Epithelial cell of proximal tubule (primary cell): Measurements from ENCODE around the gene PTCD2. TPM values are rescaled to one million over a fixed set of nuclear protein-coding genes. Genes with fewer than 3 reads are reported as not detected.

Experiments
- DNase-seq: peaks from one replicate; pipeline ENCODE4 v3.0.0-alpha.2; 2011; ENCODE audit warnings: low read depth
- H3K4me3 ChIP-seq: 2 replicates; pipeline ENCODE4 v1.5.1; 2011; ENCODE audit warnings: low read depth, mild to moderate bottlenecking, low read length
- total RNA-seq: library from RNA; depleted of rRNA; stranded (reverse); fragments of >200 nt; gene quantifications from 2 replicates; pipeline ENCODE4 v1.2.3, GENCODE V29; 2015
- TF ChIP-seq, protein P1 (sequence below): conservative IDR thresholded peaks from 2 replicates; pipeline ENCODE4 v1.5.1; 2012; ENCODE audit warnings: low read depth, mild to moderate bottlenecking, low read length

Gene PTCD2
- total RNA-seq, 1 donor from 2014 or later = 6.6 TPM

DNA sequence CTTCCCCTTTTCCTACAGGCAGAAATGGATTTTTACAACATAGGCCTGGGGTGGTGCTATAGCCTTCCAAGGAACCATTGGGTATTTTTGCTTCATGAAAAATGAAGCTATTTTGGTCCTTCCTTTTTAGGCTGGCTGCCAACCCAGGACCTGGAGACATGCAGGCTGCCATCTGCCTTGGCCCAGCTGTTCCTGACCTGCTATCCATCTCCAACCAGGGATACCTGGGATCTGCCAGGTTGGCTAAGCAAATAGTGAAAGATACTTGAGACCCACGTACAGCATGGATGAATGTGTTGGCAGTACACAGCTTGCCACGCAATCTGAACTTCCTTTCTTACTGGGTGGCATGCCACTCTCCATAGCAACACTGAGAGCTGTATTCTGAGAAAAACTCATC, 31.2 kb upstream of the PTCD2 start:
- TF ChIP-seq, protein P1, sequence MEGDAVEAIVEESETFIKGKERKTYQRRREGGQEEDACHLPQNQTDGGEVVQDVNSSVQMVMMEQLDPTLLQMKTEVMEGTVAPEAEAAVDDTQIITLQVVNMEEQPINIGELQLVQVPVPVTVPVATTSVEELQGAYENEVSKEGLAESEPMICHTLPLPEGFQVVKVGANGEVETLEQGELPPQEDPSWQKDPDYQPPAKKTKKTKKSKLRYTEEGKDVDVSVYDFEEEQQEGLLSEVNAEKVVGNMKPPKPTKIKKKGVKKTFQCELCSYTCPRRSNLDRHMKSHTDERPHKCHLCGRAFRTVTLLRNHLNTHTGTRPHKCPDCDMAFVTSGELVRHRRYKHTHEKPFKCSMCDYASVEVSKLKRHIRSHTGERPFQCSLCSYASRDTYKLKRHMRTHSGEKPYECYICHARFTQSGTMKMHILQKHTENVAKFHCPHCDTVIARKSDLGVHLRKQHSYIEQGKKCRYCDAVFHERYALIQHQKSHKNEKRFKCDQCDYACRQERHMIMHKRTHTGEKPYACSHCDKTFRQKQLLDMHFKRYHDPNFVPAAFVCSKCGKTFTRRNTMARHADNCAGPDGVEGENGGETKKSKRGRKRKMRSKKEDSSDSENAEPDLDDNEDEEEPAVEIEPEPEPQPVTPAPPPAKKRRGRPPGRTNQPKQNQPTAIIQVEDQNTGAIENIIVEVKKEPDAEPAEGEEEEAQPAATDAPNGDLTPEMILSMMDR = no peak

DNA sequence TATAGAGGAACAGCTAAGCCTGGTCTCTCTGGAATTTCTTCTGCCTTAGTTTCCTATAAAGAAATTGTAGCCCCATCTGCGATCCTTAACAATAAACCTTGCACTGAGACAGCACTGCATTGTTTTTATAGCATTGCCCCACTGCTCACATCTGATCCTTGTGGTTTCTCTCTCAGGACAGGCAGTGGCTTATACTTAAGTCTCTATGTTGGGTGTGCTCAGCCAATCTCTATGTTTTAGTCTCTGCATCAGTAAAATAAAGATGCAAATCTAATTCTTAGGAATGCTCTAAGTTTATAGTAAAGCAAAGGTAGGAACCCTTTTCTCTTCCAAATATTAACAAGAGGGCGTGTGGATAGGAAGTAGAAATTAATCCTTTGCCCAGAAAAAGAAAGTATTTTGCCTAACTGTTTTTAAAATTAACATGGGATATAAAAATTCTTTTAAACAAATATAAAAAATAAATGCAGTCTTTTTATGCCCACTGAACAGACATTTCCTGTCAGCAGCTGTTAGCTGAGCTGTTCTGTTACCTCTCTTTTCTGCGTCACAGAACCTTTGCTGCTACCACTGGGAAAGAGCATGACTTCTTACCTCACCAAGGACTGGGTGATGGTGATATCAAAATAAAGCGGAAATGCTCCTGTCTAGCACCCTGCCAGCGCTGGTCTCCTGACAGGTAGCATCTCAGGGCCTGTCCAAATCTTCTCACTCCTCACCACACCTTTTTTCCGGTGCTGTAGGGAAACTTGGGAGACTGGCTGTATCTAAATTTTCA, 29.6 kb upstream of the PTCD2 start:
- TF ChIP-seq, protein P1 = no peak
- H3K4me3 ChIP-seq = no peak overlapping the region
- DNase-seq = no peak

More for the DNA sequence above, 31.2 kb upstream of the PTCD2 start:
- DNase-seq = no peak
- no peak overlapping the region for H3K4me3 ChIP-seq

DNA sequence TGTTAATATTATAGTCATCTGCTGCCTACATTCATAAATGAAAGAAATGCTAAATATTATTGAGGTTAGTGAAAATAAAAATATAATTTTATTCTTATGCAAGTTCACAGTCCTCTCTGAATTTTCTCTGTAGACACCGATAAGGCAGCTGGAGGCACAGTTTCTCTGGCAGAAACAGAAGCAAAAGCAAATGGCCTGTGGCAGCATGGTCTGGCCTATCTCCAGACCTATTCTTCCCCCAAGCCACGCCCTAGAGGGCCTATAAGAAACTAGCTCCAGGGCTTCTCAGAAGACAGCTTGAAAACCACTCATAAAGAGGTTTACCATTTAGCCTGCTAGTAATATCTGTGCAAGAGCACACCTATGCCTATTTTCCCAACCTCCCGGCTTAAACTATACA, 28.6 kb upstream of the PTCD2 start:
- TF ChIP-seq, protein P1 = no peak
- no peak overlapping the region for H3K4me3 ChIP-seq
- no peak for DNase-seq

DNA sequence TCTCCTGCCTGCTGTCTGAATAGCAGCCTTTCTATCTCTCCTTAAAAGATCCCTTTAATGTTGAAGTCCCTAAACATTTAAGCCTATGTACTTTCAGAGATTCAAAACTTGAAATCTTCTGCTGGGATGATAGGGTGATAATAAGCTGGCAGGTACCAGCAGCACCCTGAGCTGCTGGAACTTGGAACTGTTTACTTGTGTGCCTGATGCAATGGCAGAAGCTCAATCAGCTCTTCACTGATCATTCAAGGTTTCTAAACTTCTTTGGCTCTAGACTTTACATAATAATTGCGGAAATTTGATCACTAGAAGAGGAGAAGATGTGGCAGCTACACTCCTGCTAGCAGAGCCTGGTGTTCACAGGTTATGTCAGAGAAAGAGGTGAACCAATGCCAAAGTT, 27.8 kb upstream of the PTCD2 start:
- DNase-seq = no peak
- no peak overlapping the region for H3K4me3 ChIP-seq
- TF ChIP-seq, protein P1 = no peak

GRCh38 chr5:72293495-72294055, 26.6 kb upstream of the PTCD2 start:
- TF ChIP-seq, protein P1 = no peak
- DNase-seq = no peak
- no peak overlapping the region for H3K4me3 ChIP-seq

DNA sequence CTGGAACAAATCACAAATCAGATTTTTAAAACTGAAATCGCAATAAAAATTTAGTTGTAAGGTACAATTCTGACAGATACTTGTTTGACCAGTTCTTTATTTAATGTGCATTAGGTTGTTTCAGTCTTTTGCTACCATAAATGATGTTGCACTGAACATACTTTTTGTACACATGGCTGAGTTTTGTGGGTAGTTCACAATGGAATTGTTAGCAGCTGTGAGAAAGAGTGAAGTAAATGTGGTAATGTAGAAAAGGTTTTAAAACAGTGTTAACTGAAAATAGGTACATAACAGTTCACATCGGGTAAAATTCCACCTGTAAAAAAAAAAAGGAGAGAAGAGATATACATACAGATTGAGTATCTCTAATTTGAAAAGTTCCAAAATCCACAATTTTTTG, 25.7 kb upstream of the PTCD2 start:
- TF ChIP-seq, protein P1 = no peak
- no peak overlapping the region for H3K4me3 ChIP-seq
- DNase-seq = no peak

GRCh38 chr5:72295539-72295938, 24.6 kb upstream of the PTCD2 start:
- TF ChIP-seq, protein P1 = no peak

More at GRCh38 chr5:72295539-72295938, 24.6 kb upstream of the PTCD2 start:
- H3K4me3 ChIP-seq = no peak overlapping the region
- no peak for DNase-seq
